HG03175 (cell line): ENCODE measurements around the gene IQGAP2.
A peak's percentile ranks its signal among the peaks of the same experiment; 100 is the strongest.
"Not testable (repeated sequence)": the region's sequence is repeated elsewhere in the genome, so short reads cannot be mapped to it uniquely, and the experiment has no call there.

Experiments
- ATAC-seq: cut with Tn5 transposase; IDR thresholded peaks from one replicate; pipeline ENCODE4 v1.9.1; 2021; ENCODE audit warnings: mild to moderate bottlenecking, moderate library complexity; ENCODE audit not compliant: unreplicated experiment

IQGAP2 gene

DNA sequence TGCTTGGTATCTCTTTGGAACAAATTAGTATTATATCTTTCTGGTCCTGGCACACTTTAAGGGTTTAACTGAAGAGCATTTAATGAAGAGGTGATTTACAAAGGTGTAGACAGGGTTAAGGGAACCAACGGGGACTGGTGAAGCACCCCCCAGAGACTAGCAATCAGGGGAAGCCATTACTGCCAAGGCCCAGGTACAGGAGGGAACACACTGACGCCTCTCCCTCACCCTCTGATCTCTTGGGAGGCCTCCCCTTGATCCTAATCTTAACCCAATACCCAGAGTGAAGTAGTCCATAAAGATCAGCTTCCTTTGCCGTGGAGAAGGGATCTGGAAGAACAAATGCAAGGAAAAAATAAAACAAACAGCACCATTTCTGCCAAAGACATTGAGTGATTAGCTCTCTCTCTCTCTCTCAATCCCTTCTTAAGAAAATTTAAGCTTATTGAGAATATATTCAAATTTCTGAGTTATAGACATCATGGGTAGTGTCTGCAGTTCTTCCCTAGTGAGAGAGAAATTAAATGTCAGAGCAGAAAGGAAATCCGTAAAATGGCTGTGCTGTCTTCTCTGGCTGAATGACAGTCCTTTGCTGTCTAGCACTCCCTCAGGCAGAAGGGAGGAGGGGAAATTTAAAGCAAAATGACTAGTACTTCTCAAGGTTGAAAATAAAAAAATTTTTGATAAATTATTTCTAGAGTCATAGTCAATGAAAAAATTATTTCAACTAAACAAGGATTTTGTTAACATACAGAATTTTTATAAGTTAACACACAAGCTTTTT lies 332.9 kb downstream of the IQGAP2 start:
- no peak for ATAC-seq

DNA sequence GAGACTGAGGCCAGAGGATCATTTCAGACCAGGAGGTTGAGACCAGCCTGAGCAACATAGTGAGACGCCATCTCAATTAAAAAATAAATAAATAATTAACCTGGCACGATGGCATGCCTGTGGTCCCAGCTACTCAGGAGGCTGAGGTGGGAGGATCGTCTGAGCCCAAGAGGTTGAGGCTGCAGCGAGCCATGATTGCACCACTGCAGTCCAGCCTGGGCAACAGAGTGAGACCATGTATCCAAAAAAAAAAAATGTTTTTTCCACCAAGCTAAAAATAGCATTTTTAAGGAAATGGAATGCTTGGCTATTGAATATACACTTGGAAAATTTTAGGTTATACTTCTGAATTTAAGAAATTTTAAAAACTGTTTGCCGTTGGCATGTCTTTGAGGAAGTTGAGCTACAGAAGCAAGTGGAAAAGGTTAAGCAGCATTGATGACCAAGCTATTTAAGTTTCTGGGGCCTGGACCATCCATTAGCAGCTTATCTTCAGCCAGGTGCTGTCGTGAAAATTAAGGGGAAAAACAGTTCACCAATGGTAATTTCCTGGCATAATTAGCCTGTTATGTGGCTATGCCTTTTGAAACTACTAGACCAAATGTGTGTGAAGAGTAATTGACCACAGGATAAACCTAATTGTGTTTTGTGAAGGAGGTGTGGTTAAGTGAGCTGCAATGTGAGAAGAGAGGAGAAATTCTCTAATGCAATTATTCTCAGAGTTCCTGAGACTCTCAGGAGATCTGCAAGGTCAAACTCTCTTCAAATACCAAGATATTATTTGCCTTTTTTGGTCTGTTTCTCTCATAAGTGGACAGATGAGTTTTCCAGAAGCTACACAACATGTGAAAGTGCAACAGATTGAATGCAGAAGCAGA lies 333.8 kb downstream of the IQGAP2 start:
- peak; percentile 20 for ATAC-seq

DNA sequence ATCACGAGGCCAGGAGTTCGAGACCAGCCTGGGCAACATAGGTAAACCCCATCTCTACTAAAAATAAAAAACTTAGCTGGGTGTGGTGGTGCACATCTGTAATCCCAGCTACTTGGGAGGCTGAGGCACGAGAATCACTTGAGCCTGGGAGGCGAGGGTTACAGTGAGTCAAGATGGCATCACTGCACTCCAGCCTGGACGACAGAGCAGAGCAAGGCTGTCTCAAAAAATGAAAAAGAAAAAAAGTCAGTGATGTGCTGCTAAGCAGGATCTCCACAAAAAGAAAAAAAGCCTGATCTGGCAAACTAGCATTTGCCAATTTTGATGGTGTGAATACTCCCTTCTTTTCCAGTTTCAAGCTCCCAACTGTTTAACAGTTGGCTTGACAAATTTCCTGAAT lies 334.8 kb downstream of the IQGAP2 start:
- no peak for ATAC-seq

DNA sequence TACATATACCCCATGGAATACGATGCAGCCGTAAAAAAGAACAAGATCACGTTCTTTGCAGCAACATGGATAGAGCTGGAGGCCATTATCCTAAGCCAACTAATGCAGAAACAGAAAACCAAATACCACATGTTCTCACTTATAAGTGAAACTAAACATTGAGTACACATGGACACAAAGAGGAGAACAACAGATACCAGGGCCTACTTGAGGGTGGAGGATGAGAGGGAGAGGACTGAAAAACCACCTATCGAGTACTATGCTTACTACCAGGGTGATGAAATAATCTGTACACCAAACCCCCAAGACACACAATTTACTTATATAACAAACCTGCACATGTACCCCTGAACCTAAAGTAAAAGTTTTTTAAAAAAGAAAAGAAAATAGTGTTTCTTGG lies 338.4 kb downstream of the IQGAP2 start:
- ATAC-seq = not testable (repeated sequence)

DNA sequence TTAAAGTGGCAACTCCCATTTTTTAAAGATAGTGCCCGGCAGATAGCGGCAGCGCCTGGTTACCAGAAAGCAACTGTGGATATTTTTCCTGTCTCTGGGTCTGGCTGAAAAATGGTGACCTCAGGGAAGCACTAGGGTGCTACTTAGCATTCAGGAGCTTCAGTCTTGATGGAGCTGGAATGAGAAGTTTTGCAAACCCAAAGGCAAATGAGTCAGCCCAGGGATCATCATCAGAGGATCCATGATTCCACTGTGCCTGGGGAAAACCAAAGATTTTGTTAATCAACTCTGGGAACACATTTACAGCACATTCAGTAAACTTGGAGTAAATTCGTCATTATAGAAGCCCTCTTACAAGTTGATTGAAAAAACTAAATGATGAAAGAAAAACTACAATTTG lies 339.5 kb downstream of the IQGAP2 start:
- no peak for ATAC-seq

DNA sequence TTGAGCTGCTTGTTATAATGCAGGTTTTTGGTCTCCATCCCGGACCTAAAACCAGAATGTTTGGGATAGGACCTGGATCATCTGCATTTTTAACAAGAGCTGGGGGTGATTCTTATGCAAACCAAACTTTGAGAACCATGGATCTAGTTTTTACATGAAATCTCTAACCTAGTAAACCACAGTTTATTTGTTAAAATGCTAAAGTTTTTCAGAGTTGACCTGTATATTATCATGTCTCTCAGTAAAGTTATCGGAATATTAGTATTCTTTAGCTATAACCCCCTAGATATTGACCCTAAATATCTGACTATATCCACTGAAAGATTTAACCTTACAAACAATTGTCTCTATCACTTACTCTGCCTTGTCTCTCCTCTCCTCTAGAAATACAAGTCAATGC lies 341.5 kb downstream of the IQGAP2 start:
- no peak for ATAC-seq

DNA sequence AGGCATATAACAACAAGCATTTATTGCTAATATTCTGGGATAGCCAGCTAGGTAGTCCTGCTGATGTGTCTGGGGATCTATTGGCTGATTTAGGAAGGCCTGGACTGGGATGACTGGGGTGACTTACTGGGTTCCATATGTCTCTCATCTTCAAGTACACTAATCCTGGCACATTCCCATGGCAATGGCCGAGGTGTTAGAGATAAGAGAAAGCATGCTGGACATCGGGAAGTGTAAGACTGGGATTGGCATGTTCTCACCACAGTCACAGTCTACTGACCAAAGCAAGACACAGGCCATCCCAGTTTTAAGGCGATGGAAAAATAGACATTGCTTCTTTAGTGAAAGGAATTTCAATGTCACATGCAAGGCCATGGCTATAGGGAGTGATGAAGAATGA lies 342.6 kb downstream of the IQGAP2 start:
- ATAC-seq = no peak

DNA sequence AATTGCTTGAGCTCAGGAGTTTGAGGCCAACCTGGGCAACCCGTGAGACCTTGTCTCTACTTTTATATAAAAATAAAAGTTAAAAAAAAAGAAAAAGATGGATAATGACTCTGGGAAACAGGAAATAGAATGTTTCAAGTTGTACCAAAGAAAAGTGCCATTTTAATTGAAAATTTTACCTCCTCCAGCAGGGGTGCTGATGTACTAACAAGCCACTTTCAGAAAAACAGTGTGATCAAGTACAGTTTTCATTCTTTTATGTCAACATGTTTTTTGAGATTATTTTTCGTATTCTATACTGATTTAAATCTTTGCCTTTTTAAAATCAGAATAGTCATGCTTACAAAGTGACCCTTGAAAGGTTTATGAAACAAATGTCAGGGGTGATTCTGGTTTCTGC lies 343.6 kb downstream of the IQGAP2 start:
- no peak for ATAC-seq

DNA sequence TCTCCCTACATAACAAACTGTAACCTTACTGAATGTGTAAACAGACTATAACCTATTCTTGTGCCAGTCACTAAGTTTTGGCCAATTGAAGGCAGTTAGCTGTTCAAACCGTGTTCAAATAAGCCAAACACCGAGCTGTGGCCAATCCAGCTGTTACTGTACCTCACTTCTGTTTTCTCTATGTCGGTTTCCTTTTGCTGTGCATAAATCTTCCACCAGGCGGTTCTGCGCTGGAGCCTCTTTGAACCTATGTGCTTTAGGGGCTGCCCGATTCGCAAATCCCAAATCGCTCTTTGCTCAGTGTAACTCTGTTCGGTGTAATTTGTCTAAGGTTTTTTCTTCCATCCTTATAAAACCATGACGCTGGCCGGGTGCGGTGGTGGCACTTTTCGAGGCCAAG lies 344.6 kb downstream of the IQGAP2 start:
- ATAC-seq = no peak

DNA sequence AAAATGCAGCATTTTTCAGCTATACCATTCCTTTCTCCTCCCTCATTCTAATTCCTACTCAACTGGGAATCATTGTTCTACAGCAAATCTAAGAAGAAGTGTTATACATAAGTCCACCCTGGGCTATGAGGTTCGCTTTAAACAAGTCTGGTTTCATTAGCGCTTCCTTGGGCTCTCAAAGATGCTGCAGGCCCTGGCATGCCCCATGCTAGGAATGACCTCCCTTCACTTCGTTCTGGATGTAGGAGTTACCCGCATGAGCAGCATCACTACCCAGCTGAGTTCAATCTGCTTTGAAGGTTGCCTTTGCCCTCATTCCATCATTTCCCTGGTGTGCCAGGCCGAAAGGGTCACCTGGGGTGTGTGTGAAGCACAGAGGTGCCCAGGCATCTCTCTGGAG lies 348.2 kb downstream of the IQGAP2 start:
- ATAC-seq = no peak

DNA sequence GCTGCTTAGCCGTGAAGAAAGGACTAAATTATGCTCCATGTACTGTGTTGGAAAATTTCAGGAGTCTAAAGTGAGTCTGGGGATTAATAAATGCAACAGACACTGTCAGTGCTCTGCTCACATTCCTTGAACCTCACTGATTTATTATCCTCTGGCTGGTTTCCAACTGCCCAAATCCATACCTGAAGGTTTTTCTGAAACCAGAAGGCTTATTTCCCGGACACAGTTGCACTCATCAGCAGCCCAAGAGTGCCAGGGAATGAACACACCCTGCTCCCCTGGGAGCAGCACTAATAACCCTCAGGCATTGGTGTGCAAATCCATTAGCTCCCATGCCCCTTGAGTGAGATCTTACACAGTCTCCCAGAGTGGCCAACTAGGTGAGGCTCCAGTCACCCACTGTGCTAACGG lies 351.6 kb downstream of the IQGAP2 start:
- no peak for ATAC-seq

DNA sequence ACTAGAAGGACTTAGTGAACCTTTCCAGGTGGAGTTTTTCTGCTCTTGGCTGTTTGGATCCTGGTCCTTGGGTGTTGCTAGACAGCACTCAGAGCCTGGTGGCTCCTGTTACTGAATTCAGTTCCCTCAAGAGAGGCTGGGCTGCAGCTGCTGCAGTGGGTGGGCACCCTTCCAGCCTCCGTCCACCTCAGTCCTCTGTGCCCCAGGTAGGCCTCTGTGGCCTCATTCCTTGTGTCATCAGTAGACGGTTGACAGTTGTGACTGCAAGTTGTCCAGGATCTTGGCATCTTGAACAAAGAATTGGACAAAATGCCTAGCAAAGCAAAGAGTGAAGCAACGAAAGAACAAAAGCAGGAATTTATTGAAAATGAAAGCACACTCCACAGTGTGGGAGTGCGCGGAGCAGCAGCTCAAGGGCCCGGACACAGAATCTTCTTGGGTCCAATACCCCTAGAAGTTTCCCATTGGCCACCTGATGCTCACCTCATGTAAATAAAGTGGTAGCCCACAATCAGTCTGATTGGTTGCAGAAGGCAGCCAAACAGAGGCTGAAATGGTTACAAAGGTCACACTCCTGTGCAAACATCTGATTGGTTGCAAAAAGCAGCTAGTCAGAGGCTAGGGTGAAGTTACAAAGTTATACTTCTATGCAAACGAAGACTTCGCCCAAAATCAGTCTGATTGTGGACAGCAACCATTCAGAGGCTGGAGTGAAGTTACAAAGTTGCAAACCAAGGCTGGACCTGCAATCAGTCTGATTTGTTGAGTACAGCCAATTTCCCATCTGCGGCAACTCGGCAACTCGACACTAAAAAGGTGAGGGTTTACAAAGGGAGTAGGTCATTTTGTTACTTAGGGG lies 352.9 kb downstream of the IQGAP2 start:
- ATAC-seq = no peak

DNA sequence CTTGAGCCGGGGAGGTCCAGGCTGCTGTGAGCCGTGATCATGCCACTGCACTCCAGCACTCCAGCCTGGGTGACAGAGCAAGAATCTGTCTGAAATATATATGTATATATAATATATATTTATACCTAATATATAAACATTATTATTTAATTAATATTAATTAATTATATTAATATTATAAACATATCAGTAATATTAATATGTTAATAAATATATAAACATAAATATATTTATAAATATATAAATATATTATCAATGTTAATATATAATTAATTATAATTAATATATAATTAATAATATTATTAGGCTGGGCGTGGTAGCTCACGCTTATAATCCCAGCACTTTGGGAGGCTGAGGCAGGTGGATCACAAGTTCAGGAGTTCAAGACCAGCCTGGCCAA lies 354.0 kb downstream of the IQGAP2 start:
- no peak for ATAC-seq
